SU-DHL-6 (cell line): ENCODE data around the gene RPL23.

Experiments used
- EZH2phosphoT487 ChIP-seq: fragments of 200-600 bp; sonication (generic), shearing (Covaris generic); conservative IDR thresholded peaks from 2 replicates; pipeline ENCODE4 v1.6.1; 2018; ENCODE audit warnings: mild to moderate bottlenecking, antibody characterized with exemption, low read length, moderate library complexity, mixed read lengths
- TF ChIP-seq, protein P1 (sequence below): fragments of 200-600 bp; sonication (generic); IDR thresholded peaks from one replicate; pipeline ENCODE4 v1.5.1; 2017; ENCODE audit warnings: antibody characterized with exemption, mild to moderate bottlenecking, low read length, moderate library complexity; ENCODE audit not compliant: insufficient read depth, poor library complexity, severe bottlenecking

DNA sequence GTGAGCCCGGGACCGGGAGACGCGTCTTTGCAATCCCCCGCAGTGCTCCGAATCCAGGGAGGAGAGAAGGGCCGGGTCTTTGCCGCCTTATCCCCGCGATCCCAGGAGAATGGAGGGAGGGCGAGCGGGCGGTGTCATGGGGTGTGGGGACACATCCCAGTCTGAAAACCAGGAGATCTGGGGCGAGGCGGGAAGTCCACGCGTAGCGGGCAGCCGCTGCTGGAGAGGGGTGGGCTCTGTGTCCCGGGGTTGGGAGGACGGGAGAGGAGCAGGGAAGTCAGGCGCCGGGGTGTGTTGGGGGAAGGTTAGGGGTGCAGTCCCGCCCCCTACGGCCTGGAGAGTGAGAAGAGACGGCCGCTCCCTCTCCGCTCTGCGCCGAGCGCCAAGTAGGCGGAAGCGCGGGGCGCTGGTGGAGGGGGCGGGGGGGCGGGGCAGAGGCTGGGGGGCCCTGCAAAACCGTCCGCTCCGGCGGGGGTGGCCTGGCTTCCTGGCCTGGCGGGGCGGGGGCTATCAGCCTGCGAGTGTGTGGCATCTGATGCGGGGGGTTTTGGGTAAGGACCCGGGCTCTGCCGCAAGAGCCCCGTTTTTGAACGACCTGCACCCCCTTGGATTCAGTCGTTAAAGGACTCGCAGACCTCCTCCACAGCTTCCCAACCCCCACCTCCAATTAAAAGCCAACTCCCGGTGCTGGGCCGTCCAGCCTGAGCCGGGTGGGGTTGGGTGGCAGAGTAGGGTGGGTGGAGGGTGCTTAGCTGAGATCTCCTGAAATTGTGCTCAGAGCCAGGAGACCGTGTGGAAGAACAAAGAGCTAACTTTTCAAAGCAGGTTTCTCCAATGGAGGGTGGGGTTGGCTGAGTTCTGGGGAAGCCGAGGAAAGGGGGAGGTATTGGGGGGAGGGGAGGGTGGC is 17.0 kb upstream of the RPL23 start:
- TF ChIP-seq, protein P1, sequence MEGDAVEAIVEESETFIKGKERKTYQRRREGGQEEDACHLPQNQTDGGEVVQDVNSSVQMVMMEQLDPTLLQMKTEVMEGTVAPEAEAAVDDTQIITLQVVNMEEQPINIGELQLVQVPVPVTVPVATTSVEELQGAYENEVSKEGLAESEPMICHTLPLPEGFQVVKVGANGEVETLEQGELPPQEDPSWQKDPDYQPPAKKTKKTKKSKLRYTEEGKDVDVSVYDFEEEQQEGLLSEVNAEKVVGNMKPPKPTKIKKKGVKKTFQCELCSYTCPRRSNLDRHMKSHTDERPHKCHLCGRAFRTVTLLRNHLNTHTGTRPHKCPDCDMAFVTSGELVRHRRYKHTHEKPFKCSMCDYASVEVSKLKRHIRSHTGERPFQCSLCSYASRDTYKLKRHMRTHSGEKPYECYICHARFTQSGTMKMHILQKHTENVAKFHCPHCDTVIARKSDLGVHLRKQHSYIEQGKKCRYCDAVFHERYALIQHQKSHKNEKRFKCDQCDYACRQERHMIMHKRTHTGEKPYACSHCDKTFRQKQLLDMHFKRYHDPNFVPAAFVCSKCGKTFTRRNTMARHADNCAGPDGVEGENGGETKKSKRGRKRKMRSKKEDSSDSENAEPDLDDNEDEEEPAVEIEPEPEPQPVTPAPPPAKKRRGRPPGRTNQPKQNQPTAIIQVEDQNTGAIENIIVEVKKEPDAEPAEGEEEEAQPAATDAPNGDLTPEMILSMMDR: no peak
- no peak for TF ChIP-seq EZH2phosphoT487
